Activated CD8-positive, alpha-beta memory T cell treated with anti-CD3 and anti-CD28 coated beads, Interleukin-2, amount 50 U/mL, for 24 hours (primary cell): ENCODE data around the gene NPM3.

Experiments used
- DNase-seq: peaks from one replicate; pipeline ENCODE4 v3.0.0-alpha.2; 2020; ENCODE audit errors: extremely low read depth

The NPM3 gene

DNA sequence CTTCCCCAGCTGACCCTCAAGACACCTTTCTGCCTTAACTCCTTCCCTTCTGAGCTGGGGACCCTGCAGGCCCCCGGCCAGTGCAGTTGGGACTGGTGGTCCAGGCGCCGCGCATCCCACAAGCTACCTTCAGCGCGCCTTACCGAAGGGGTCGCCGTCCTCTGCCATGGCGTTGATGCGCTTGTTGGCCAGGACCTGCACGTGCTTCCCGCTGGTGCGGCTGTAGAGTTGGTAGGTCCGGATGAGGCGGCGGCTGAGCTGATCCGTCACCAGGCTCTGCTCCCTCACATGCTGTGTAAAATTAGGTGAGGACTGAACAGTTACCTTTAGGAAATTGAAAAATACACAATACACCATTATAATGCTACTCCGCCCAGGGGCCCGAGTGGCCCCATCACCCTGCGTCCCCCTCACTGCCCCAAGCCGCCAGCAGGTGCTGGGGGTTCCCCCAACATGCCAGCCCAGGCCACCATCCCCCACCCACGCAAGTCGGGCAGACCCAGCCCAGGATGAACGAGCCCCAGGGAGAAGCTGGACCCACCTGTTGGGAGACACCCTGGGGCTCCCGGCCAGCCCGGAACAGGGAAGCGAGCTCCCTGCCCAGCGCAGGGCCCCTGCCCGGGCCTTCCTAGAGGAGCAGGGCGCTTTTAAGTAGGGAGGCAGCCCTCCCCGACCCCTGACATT, 8.5 kb downstream of the NPM3 start:
- no peak for DNase-seq

DNA sequence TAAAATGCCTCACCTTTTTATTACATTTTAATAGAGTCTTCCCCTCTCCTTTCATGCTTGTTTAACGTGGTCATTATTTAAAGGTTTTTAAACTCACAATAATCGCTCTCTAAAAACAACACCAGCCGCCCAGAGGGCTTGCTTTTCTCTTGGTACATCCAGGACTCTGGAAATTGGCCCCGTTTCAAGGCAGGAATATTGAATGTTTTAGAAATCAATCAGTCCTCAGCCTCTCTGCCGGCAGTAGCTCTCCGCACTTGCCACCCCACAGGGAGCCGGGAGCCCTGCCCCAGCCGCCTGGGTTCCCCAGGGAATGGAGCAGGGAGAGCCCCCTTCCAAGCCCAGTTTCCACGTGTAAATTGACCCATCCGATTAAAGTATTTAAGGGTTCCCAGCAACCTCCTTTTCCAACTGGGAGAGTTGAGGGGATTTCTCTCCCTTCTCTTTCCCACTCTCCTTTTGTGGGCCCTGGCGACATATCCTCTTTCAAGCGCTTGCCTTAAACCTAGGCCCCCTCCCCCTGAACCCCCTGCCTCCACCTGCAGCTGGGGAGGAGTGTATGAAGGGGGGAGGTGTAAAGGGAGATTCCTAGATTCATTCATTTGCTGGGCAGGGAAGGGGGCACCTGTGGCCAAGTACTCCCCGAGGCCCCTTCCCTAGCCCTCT, 9.2 kb downstream of the NPM3 start:
- no peak for DNase-seq

DNA sequence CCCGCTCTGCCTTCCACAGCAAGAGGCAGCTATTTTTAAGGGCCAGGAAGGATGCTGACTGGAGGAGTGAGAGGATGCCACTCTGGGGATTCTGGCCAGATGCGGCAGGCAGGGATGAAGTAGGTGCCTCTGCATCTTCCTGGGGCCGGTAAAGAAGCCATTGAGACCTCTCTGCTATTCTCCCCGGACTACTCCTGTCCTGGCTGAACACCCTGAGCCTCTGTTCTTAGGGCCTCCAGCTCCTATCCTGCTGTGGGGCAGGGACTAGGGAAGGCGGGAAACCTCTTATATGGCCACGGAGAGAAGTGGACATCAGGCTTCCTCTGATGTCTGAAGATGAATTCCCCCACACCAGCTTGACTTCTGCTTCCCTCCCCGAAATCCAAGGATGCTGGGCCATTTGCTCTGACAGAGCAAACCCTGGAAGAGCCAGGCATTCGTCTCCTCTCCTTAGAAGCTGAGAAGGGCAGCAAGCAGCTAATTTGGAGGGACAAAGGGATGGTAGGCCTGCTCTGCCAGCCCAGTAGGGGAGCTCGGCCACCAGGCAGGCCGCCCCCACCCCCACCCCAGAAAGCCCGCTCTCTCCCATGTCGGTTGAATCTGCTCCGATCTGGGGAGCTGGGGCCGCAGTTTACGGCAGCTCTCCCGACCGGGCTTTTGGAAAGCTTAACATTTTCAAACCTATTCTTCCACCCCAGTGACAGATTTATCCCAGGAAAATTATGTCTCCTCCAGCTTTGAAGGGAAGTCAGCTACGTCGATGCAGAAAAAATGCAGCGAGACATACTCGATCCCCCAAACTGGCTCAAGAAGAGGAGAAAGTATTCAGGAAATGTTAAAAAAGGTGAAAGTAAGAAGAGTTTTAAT, 10.1 kb downstream of the NPM3 start:
- DNase-seq = no peak

DNA sequence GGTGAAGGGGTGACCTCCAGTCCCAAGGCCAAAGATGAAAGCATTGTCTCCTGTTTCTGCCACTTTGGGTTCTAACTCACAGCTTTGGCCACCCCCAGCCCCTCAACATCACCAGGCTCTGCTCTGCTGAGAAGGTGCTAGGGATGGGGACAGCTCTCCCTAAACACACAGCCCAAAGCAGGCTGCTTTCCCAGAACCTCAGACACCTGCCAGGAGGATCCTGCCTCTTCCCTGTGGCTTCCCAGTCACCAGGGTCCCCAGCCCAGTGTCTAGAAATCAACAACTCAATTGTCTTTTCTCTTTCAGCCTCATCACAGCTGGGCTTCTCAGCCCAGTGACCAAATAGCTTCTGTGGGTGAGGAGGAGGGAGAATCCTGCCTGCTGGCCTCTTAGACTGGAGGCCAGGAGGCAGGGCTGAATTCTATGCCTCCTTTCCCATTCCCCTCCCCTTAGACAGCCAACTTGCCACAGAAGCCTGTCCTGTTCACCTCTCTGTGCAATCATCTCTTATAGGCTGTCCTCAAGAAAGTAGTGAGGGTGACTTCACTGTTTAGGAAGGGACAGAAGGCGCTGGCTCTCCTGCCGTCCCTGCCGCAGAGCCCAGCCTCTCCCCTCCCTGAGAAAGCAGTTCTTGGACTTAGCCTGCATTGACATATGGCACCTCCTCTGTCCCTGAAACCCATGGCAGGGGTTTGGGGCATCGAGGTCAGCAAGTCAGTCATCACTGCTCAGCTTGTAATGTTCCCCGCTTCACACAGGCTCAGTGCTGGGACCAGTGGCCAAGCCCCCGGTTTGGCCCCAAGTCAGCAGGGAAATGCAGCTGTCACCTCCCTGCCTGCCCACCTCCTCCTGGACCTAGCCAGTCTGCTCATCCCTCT, 11.0 kb downstream of the NPM3 start:
- DNase-seq = no peak

DNA sequence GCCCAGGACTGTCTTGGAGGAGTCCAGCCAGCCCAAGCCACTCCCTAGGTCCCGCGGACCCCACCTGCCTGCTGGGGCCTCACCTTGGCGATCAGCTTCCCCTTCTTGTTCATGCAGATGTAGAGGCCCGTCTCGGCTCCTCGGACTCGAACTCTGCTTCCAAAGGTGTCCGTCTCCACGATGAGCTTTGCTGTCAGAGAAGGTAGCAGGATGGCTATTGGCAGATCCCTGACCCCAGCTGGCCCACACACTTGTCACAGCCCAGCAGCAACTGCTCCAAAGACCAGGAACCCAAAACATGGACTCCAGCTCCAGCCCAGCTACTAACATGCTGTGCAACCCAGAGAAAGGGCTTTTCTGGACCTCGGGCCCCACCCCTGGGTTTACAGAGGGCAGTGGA, 11.9 kb downstream of the NPM3 start:
- no peak for DNase-seq

DNA sequence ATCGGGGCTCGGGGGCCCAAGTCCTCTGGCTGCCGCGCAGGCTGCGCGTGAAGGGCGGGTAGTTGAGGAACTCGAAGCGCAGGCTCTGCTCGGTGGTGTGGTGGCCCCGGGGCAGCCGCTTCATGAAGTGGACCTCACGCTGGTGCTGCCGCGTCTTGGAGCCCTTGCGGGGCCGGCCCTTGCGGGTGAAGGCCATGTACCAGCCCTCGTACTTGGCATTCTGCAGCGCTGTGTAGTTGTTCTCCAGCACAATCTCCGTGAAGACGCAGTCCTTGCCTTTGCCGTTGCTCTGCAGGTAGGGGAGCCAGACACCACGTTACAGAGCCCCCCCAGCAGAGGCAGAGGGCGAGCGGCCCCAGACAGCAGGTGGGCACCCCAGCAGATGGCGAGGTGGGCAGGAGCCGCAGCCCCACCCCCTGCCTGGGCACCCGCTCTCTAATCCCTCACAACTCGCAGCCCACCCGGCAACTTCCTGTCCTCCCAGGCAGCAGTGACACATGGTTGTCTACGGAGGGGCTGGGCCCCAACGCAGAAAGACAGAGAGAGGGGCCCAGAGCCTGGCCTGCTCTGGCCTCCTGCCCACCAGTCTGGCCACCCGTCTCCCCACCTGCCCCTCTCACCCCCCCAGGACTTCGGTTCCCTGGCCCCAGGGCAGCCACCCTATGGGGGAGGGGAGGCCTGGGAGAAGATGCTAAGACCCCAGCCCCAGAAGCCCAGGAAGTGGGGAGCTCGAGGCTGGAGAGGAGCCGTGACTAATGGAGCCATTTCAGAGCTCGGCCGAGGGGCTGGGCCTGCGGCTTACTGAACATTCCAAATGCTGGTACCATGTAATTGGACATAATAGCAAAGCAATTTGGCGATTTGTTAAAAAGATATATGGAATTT, 12.7 kb downstream of the NPM3 start:
- no peak for DNase-seq

DNA sequence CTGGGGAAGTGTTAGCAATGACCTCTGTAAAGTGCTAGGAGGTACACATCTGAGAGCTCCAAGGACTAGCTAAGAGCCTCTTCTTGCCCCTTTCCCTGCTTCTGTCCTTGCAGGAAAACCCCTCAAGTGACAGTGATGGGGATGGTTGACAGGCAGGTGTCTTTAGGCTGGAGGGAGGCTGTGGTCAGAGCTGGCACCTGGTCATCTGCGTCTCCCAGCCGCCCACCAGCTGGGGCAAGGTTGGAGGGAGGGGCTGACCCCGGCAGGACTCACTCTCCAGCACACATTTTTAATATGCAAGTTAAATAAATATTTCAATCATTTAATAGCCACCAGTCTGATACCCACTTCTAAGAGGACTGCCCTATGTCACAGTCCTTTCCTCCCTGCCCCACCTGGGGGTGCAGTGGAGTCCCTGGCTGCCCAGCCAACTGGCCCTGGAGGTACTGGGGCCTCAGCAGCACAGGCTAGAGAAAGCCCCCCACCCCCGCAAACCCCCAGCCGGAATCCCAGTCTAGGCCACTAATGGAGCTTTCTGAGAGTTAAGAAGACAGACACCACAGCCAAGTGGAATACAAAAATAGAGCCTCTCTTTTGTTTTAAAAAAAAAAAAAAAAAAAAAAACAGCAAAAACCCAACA, 13.6 kb downstream of the NPM3 start:
- DNase-seq = no peak

DNA sequence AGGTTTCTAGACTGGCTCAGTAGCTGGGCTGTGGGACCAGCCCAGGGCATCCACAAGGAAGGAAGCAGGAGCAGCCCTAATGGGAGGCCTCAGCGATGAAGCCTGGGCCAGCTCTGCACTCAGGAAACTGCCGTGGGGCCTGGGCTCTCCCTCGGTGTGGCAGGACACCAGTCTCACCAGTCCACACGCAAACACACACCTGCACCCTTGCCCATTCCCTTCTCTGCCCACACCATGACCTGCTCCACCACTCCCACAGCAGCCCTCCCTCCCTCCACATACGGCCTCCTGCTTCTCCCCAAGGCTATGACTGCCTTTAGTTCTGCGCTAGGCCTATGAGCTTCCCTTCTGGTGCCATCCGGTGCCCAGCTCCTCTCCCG, 14.5 kb downstream of the NPM3 start:
- no peak for DNase-seq

DNA sequence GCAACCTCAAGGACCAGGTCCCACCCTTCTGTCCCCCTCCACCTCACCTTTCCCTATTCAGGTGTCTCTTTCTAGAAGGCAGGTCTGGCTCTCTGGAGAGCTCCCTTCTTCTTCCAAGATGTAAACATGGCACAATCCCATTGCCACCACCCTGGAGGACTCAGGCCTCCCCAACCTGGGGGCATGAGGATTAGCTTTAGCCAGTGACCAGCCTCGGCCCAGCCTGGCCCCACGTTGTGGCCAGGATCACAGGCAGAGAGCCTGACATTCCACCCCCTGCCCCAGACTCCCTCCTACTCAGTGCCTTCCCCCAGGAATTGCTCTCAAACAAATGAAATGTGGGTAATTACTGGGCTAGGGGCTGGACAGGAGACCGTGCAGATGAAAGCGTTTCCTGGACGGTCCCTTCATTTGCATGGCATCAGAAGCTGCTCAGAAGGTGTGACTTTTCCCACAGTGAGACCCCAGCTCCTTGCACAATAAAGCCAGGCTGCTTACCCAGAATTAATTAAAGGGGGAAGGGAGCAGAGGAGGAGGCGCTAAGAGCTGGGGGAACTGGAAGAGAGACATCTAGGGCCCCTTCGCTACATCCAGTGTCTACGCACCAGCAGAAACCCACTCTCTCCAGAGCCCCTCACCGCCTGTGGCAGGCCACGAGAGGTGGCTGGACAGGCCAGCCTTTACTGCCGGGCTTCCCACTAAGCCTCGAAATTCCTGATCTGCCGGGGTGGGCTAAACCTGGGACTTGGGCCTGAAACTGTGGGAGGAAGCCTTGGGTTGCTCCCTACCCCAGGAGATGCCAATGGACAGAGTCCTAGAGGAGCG, 15.1 kb downstream of the NPM3 start:
- DNase-seq = no peak

DNA sequence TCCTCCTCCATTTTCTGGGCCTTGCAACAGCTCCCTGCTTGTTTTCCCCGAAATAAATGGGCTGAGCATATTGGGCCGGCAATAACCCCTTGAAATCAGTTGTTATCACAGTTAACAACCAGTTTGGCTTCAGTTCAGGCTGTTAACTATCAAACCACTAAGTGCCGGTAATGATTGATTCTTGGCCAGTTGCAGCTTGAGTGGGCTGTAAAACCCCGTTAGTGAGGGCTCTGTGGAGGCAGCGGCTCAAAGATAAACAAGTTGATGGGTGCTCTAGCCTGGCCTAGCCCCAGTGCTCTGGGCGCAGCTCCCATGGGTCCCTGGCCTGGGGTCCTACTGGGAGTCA, 15.7 kb downstream of the NPM3 start:
- DNase-seq = no peak

DNA sequence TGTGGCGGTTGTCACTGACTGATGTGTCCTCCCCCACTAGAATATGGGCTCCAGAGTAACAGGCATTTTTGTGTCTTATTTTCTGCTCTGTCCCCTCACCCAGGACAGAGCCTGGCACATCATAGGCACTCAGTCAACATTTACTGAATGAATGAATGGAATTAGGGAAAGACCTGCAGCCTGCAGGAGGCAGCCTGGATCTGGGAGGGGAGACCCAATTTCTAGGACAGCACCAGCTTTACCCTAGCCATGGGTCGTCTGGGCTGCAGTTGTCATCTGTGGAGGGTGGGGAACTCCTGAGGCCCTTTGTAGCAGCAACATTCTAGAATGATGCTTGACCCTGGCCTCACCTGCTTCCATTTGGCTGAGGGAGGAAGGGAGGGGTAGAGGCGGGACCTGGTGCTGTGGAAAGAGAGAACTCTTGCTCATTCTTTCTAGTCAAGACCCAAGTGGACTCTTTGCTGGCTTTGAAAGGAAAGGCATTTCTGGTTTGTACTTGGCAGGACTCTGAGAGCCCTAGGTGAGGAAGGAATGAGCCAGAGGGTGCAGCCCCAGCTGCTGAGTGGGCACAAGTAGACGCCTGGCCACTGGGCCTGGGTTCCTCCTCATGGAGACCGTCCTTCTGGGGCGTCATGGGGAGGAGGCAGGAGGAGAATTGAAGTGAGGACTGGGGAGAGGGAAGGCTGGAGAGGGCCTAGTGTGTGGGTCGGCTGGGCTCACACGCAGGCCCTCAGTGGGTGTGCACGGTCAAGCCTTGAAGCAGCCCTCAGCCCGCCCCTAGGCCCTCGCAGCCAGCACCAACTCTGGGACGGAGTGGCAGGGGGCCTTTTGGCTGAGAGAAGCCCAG, 16.3 kb downstream of the NPM3 start:
- no peak for DNase-seq

DNA sequence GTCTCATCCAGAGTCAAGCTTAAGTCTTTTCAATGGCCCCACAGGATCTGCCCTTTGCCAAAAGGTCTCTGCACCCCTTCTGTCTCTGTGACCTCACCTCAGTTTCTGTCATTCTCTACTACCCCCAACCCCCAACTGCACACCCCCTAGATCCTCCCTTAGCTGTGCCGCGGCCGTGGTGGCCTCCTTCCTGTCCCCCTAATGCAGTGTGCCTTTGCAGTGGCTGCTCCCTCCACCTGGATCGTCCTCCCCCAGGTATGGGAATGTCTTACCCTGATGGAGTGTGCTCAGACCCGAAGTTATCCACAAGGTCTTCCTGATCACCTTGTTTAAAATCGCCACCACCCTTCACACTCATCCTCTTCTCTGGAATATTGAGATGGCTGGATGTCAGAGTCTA, 16.9 kb downstream of the NPM3 start:
- no peak for DNase-seq

DNA sequence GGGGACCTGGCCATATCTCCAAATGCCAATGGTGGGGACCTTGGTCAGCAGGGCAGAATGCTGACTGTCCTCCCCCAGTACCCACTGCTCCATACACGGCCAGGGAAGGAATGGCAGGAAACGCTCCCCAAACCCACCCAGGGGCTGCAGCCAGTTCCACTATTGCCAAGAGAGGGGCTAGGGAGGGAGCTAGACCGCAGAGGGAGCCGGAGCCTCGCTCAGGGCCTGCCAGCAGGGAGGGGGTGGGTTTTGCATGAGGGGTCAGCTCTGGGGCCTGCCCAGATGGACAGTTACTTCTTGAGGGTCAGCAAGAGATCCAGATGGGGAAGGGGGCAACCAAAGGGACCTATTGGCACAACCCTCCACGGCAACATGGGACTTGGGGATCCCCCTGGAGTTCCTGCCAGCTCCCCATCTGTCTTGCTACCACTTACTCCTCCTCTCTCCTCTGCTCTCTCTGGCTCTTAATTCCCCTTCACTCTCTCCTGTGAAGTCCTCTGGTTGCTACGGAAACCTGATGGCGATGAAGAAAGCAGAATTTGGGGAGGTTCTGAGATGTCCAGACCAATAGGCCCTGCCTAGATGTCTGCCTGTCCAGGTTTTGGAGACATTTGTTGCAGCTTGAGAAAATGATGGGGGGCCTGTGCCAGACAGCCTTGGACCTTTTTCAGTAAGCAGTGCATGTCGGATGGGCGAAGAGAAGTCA, 20.0 kb downstream of the NPM3 start:
- no peak for DNase-seq

DNA sequence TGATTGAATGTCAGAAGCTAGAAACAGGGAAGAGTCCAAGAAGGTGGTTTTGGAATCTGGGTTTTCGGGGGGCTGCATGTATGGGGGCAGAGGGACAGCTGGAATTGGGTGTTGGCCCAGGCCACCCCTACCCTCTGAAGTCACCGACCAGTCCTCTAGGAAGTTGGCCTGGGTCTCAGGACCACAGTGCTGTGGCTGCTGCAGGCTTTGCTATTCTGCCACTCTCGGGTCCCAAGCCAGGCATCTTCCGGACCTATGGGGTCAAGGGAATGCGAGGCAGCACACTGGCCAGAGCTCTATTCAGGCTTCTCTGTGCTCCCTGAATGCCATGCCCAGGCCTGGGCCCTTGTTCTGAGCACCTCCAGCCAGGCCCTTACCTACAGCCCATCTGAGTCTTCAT, 20.5 kb downstream of the NPM3 start:
- DNase-seq = no peak

DNA sequence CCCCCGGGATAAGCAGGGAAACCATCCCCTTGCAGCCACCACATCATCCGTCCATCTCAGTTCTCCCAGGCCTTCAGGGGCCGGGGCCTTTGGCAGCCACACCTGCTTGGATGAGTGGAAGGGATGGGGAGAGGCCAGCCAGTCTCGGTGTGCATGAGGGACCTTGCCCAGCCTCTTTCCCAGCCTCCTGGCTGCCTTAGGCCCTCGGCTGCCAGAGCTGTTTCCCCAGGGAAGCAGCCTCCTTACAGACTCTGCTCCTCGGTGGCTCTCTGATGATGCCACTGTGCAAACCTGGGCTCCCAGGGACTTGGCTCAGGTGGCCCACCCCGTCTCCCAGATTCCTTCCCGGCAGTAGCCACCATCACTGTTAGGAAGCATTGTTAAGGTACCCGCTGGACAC, 22.0 kb downstream of the NPM3 start:
- no peak for DNase-seq

DNA sequence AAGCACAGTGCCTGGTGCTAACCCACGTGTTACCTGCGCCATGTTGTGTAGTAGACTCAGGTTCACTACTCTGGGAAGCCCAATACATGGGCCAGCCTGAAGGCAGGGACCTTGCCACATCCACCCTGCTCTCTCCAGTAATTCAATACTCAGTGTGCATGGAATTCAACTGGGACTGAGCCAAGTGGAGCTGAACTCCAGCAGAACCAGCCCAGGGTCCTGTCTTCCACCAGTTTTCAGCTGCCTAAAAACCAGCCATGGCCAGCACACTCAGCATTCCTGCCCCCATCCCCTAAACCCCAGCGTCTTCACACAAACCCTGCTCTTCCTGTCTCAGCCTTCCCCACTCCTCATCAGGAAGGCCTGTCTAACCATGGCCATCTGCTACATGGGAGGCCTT, 22.7 kb downstream of the NPM3 start:
- DNase-seq = no peak

DNA sequence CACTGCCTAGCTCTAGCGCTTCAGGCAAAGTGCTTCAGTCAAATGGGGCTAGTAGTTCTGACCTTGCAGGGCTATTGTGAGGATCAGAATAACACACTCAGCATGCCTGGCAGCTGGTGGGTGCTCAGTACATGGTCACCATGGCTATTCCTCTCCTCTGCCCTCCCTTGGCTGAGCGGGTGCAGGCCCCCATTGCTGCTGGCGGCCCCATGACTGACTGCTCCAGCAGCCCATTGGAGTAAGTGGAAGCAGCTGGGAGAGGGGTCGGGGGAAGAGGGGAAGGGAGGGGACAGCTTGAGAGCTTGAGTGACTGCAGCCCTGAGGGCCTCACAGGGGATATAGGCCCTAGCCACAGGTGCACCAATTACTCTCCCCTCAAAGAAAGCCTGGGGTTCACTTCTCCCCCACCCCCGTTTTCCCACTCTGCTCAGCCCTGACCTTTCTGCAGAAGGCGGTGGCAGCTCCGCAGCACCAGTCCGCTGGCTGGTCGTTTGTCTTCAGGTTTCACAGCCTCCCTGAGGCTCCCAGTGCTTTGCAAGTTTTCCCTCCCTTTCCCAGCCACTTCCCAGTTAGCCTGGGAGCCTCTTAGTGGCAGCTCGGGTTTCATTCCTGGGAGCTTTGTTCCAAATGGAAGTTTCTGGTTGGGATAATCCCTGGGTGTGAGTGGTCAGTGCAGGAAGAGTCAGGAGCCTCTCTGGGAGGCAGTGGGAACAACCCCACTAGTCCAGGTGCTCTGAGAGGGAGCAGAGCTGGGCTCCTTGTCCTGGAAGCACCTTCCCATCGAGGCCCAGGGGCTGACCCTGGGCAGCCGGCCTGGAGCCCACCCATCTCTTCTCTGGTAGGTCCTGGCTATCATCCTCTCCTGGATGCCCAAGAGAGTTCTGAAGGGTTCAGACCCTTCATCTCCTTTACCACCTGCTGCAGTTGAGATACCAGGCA, 23.7 kb downstream of the NPM3 start:
- no peak for DNase-seq
